ENCODE measurements around the gene REEP1. TPM values are rescaled to one million over a fixed set of nuclear protein-coding genes. Genes with fewer than 3 reads are reported as not detected.

REEP1 gene
- total and polyA plus RNA-seq, 2 of the 13 experiments (the other 11 are each of a cell fraction or from before 2014, with no cell fraction given) = 0.27 TPM; not detected in 1

DNA sequence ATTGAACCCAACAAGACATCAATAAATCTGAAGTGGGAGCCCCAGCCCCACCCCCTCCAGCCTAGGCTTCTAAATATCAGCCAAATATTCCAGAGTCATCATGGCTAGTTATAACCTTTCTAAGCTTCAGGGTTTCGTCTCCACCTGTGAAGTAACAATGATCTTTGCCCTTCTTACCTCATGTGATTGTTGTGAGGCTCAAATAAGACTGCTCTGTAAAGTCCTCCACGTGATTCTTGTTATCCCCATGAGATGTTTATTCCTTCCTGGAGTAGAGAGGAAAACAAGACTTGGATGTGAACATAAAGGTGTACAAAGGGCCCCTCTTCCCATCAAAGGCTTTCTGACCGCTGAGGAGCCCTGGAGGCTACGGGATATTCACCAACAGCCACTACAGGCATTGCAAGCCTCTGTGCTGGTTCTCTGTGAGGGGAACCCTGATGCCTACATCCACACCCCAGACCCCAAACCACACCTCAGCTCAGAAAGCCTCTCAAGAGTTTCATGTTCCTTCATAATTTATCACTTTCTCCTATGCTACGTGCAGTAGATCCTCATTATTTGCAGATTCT is 20.1 kb upstream of the REEP1 start (continued):
- TF ChIP-seq SOX5 (CRISPR knock-in tag; IDR thresholded peaks at IDR 0.05; ENCODE audit: borderline replicate concordance) (0 out of 2 replicates have a peak, but pooled peaks have one; percentile 16), MED13 (CRISPR knock-in tag; IDR thresholded peaks at IDR 0.05) (no peak), ZFP41 (CRISPR knock-in tag; IDR thresholded peaks at IDR 0.05; ENCODE audit: borderline replicate concordance) (no peak), EHMT2 (IDR thresholded peaks at IDR 0.05; ENCODE audit: borderline replicate concordance, low read depth, low read length) (no peak), ZSCAN30 (CRISPR knock-in tag; IDR thresholded peaks at IDR 0.05) (no peak), CREB1 (IDR thresholded peaks at IDR 0.05) (no peak), CREB1 (CRISPR knock-in tag; IDR thresholded peaks at IDR 0.05) (no peak), REXO4 (CRISPR knock-in tag; IDR thresholded peaks at IDR 0.05; ENCODE audit: borderline replicate concordance) (no peak), TARDBP (CRISPR knock-in tag; IDR thresholded peaks at IDR 0.05) (no peak), HNF4A (CRISPR knock-in tag; IDR thresholded peaks at IDR 0.05) (peak; percentile 65), ARID4A (CRISPR knock-in tag; IDR thresholded peaks at IDR 0.05; ENCODE audit: borderline replicate concordance) (no peak), ZBTB43 (CRISPR knock-in tag; conservative IDR thresholded peaks at IDR 0.05) (no peak), SETDB1 (CRISPR knock-in tag; IDR thresholded peaks at IDR 0.05; ENCODE audit: borderline replicate concordance) (no peak), DZIP1 (CRISPR knock-in tag; IDR thresholded peaks at IDR 0.05) (no peak), TFAP4 (IDR thresholded peaks at IDR 0.05; ENCODE audit: borderline replicate concordance, low read depth) (no peak), ZFP36 (IDR thresholded peaks at IDR 0.05; ENCODE audit: borderline replicate concordance, low read depth, low read length, partially characterized antibody) (no peak)
- TF ChIP-seq, protein P1, sequence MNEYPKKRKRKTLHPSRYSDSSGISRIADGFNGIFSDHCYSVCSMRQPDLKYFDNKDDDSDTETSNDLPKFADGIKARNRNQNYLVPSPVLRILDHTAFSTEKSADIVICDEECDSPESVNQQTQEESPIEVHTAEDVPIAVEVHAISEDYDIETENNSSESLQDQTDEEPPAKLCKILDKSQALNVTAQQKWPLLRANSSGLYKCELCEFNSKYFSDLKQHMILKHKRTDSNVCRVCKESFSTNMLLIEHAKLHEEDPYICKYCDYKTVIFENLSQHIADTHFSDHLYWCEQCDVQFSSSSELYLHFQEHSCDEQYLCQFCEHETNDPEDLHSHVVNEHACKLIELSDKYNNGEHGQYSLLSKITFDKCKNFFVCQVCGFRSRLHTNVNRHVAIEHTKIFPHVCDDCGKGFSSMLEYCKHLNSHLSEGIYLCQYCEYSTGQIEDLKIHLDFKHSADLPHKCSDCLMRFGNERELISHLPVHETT (CRISPR knock-in tag; conservative IDR thresholded peaks at IDR 0.05) = no peak
- TF ChIP-seq, protein P2, sequence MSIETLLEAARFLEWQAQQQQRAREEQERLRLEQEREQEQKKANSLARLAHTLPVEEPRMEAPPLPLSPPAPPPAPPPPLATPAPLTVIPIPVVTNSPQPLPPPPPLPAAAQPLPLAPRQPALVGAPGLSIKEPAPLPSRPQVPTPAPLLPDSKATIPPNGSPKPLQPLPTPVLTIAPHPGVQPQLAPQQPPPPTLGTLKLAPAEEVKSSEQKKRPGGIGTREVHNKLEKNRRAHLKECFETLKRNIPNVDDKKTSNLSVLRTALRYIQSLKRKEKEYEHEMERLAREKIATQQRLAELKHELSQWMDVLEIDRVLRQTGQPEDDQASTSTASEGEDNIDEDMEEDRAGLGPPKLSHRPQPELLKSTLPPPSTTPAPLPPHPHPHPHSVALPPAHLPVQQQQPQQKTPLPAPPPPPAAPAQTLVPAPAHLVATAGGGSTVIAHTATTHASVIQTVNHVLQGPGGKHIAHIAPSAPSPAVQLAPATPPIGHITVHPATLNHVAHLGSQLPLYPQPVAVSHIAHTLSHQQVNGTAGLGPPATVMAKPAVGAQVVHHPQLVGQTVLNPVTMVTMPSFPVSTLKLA (IDR thresholded peaks at IDR 0.05) = 0 out of 2 replicates have a peak, but pooled peaks have one; percentile 7
